ENCODE data around the gene IFNA8. TPM values are rescaled to one million over a fixed set of nuclear protein-coding genes. Genes with fewer than 3 reads are reported as not detected.

The IFNA8 gene
- total and polyA plus RNA-seq, 2 experiments from 2014 or later, result not detected

DNA sequence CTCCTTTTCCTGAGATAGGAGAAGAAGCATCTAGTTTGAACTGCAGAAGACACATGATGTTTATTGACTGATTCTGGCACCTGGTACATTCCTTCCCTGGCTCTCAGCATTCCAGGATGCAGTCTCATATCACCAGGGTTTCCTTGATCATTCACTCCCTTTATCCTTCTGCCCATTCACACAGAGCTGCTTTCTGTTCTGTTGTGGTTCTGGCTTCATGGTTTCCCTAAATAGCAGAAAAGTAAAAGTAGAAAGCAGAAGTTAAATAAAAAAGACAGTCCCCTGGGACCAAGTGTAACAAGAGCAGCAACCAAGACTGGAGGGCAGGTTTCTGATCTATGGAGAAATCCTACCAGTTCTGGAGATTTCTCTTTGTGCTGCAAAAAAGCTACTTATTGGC lies 3.2 kb downstream of the IFNA8 start:
- Histone ChIP-seq H3K27ac (no peak overlapping the region), H3K9me3 (ENCODE audit: low read depth) (no peaks in the 10 kb centered on the region), H3K9me2 (replicated peaks; ENCODE audit: insufficient read depth) (no peaks in the 10 kb centered on the region), H3K4me1 (ENCODE audit: insufficient read depth) (no peaks in the 10 kb centered on the region), H4K20me1 (ENCODE audit: insufficient read depth, poor library complexity, severe bottlenecking) (no peaks in the 10 kb centered on the region), H3K36me3 (replicated peaks; ENCODE audit: insufficient read depth, low read depth) (no peaks in the 10 kb centered on the region), H3K27me3 (peaks cover 9% of the 10 kb centered on the region), H2AFZ (no peak overlapping the region), H3K4me2 (no peak overlapping the region), H3K4me3 (no peak overlapping the region), H3K79me2 (no peaks in the 10 kb centered on the region)
- DNase-seq (ENCODE audit: low spot score), result no peak
- TF ChIP-seq, protein P1, sequence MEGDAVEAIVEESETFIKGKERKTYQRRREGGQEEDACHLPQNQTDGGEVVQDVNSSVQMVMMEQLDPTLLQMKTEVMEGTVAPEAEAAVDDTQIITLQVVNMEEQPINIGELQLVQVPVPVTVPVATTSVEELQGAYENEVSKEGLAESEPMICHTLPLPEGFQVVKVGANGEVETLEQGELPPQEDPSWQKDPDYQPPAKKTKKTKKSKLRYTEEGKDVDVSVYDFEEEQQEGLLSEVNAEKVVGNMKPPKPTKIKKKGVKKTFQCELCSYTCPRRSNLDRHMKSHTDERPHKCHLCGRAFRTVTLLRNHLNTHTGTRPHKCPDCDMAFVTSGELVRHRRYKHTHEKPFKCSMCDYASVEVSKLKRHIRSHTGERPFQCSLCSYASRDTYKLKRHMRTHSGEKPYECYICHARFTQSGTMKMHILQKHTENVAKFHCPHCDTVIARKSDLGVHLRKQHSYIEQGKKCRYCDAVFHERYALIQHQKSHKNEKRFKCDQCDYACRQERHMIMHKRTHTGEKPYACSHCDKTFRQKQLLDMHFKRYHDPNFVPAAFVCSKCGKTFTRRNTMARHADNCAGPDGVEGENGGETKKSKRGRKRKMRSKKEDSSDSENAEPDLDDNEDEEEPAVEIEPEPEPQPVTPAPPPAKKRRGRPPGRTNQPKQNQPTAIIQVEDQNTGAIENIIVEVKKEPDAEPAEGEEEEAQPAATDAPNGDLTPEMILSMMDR (IDR thresholded peaks at IDR 0.05; ENCODE audit: poor library complexity), result no peak
- TF ChIP-seq EZH2phosphoT487 (IDR thresholded peaks at IDR 0.05; ENCODE audit: low read depth, severe bottlenecking, unreplicated experiment) (no peak), EZH2 (IDR thresholded peaks at IDR 0.05; ENCODE audit: borderline replicate concordance) (no peak)

DNA sequence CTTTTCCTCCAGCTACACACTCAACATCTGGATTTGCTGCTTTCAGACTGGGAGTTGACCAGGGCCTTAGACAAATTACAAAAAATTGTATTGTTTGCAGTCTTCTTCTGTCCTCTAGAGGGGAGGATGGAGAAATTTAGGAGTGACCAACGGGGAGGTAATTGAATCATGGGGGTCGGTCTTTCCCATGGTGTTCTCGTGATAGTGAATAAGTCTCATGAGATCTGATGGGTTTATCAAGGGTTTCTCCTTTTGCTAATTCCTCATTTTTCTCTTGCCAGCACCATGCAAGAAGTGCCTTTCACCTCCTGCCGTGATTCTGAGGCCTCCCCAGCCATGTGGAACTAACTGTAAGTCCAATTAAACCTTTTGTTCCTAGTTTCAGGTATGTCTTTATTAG lies 4.2 kb downstream of the IFNA8 start:
- 85% methylated on average over 4 of the region's 4 CpGs for WGBS (ENCODE audit: low lambda C conversion rate, missing lambda C conversion rate)
- Histone ChIP-seq H3K27me3 (peaks cover 4% of the 10 kb centered on the region), H3K79me2 (no peaks in the 10 kb centered on the region)

DNA sequence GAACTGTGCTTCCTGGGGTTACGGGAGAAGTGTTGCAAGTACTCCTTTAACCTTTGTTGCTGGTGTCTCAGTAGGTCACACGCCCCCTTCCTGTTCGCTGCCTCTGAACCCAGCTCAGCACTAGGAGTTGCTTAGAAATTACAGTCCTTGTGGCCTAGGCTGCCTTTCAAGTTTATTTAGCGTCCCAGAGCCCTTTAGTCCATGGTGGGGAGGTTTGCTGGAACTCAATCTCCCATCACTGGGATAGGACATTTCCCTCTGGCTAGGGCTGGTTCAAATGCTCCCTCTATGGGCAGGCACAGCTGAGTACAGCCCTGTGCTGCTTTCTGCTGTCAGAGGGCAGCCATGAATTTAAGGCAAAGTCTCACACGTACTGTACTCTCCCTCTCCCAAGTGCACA lies 4.7 kb downstream of the IFNA8 start:
- H3K9me3 ChIP-seq (ENCODE audit: low read depth), result no peaks in the 10 kb centered on the region
- H3K27me3 ChIP-seq, result peaks cover 4% of the 10 kb centered on the region
- no peaks in the 10 kb centered on the region for H3K4me1 ChIP-seq (ENCODE audit: insufficient read depth)
- WGBS (ENCODE audit: low lambda C conversion rate, missing lambda C conversion rate), result 68% methylated on average over 5 of the region's 5 CpGs
- H3K4me3 ChIP-seq, result no peak overlapping the region
- TF ChIP-seq EZH2phosphoT487 (IDR thresholded peaks at IDR 0.05; ENCODE audit: low read depth, severe bottlenecking, unreplicated experiment) (no peak), EZH2 (IDR thresholded peaks at IDR 0.05; ENCODE audit: borderline replicate concordance) (no peak)
- TF ChIP-seq, protein P1 (IDR thresholded peaks at IDR 0.05; ENCODE audit: poor library complexity), result no peak
- no peaks in the 10 kb centered on the region for H3K9me2 ChIP-seq (replicated peaks; ENCODE audit: insufficient read depth)
- H2AFZ ChIP-seq, result no peak overlapping the region
- H3K79me2 ChIP-seq, result no peaks in the 10 kb centered on the region
- no peaks in the 10 kb centered on the region for H3K36me3 ChIP-seq (replicated peaks; ENCODE audit: insufficient read depth, low read depth)
- no peaks in the 10 kb centered on the region for H4K20me1 ChIP-seq (ENCODE audit: insufficient read depth, poor library complexity, severe bottlenecking)
- no peak for DNase-seq (ENCODE audit: low spot score)
- no peak overlapping the region for H3K4me2 ChIP-seq
- H3K27ac ChIP-seq, result no peak overlapping the region

More for the DNA sequence above, 4.2 kb downstream of the IFNA8 start:
- Histone ChIP-seq H3K36me3 (replicated peaks; ENCODE audit: insufficient read depth, low read depth) (no peaks in the 10 kb centered on the region), H3K4me1 (ENCODE audit: insufficient read depth) (no peaks in the 10 kb centered on the region), H3K4me2 (no peak overlapping the region), H3K9me3 (ENCODE audit: low read depth) (no peaks in the 10 kb centered on the region), H2AFZ (no peak overlapping the region), H4K20me1 (ENCODE audit: insufficient read depth, poor library complexity, severe bottlenecking) (no peaks in the 10 kb centered on the region), H3K4me3 (no peak overlapping the region), H3K9me2 (replicated peaks; ENCODE audit: insufficient read depth) (no peaks in the 10 kb centered on the region), H3K27ac (no peak overlapping the region)
- TF ChIP-seq, protein P1 (IDR thresholded peaks at IDR 0.05; ENCODE audit: poor library complexity), result no peak
- TF ChIP-seq EZH2phosphoT487 (IDR thresholded peaks at IDR 0.05; ENCODE audit: low read depth, severe bottlenecking, unreplicated experiment) (no peak), EZH2 (IDR thresholded peaks at IDR 0.05; ENCODE audit: borderline replicate concordance) (no peak)
- no peak for DNase-seq (ENCODE audit: low spot score)

All from hepatocyte (in vitro differentiated cells).